H1 (cell line): ENCODE measurements around the gene DYNLT3. TPM values are rescaled to one million over a fixed set of nuclear protein-coding genes. Genes with fewer than 3 reads are reported as not detected.

Experiments used
- CTCF ChIA-PET: fragments of 300-600 bp; sonication (Branson Sonifier 250); formaldehyde crosslinking; loops from one replicate; lab custom pipeline; 2021; ENCODE audit not compliant: partially characterized antibody; lab: Charles Lee
- POLR2A ChIA-PET: fragments of 300-600 bp; sonication (Branson Sonifier 250); formaldehyde crosslinking; loops from one replicate; lab custom pipeline; 2021; ENCODE audit warnings: inconsistent platforms; ENCODE audit not compliant: partially characterized antibody; lab: Charles Lee
- DNase-seq, 2 experiments: peaks; one replicate each; pipeline versions ENCODE4 v3.0.0 to v3.0.0-alpha.2; 2010 to 2022; ENCODE audit warnings: low spot score in 2 of 2, low read depth in 1 of 2, mixed read lengths in 1 of 2
- FAIRE-seq: peaks from 2 replicates; lab custom pipeline; 2011; peaks lifted over from hg19 to GRCh38; lab: Jason Lieb, UNC
- H2AFZ ChIP-seq: 2 replicates; pipeline ENCODE4 v1.8.1; 2012; ENCODE audit warnings: low read length, inconsistent platforms
- H2AK5ac ChIP-seq: 2 replicates; pipeline ENCODE4 v1.6.1; 2013; ENCODE audit warnings: low read depth, low read length
- H2BK120ac ChIP-seq: replicated peaks from 2 replicates; pipeline ENCODE3; 2013; ENCODE audit warnings: low read depth, low read length, inconsistent platforms
- H2BK12ac ChIP-seq: 2 replicates; pipeline ENCODE4 v1.6.1; 2013; ENCODE audit warnings: low read depth, low read length
- H2BK15ac ChIP-seq: 2 replicates; pipeline ENCODE4 v1.6.1; 2013; ENCODE audit warnings: low read length
- H2BK20ac ChIP-seq: 2 replicates; pipeline ENCODE4 v1.6.1; 2013; ENCODE audit warnings: low read length
- H2BK5ac ChIP-seq: 2 replicates; pipeline ENCODE4 v1.6.1; 2013; ENCODE audit warnings: low read depth, low read length
- H3K14ac ChIP-seq: 2 replicates; pipeline ENCODE4 v1.6.1; 2013; ENCODE audit warnings: inconsistent platforms; ENCODE audit not compliant: insufficient read length
- H3K18ac ChIP-seq: 2 replicates; pipeline ENCODE4 v1.6.1; 2013; ENCODE audit warnings: low read length; ENCODE audit errors: extremely low read depth
- H3K23ac ChIP-seq: 2 replicates; pipeline ENCODE4 v1.6.1; 2013; ENCODE audit warnings: inconsistent platforms; ENCODE audit not compliant: insufficient read length
- H3K23me2 ChIP-seq: 2 replicates; pipeline ENCODE4 v1.6.1; 2013; ENCODE audit warnings: low read depth, low read length
- H3K27ac ChIP-seq: 2 replicates; pipeline ENCODE4 v1.6.1; 2011; ENCODE audit warnings: low read depth, low read length, inconsistent platforms
- H3K27me3 ChIP-seq, 4 experiments: replicated peaks in 1 of 4; 1 replicate in 1 of 4; 2 replicates in 3 of 4; pipeline versions ENCODE4 v1.6.1 to v1.8.1; 2011 to 2013; ENCODE audit warnings: low read length in 3 of 4, mild to moderate bottlenecking in 3 of 4, inconsistent platforms in 2 of 4, mixed read lengths in 2 of 4, moderate library complexity in 1 of 4; ENCODE audit not compliant: control insufficient read depth in 3 of 4, insufficient read depth in 3 of 4; ENCODE audit errors: extremely low read depth in 1 of 4
- H3K36me3 ChIP-seq, 4 experiments: 2 replicates each; pipeline versions ENCODE4 v1.6.1 to v1.8.1; 2011 to 2013; ENCODE audit warnings: mild to moderate bottlenecking in 4 of 4, low read length in 3 of 4, moderate library complexity in 2 of 4, control low read depth in 1 of 4, inconsistent platforms in 1 of 4; ENCODE audit not compliant: insufficient read depth in 4 of 4, control insufficient read depth in 2 of 4
- H3K4ac ChIP-seq: replicated peaks from 2 replicates; pipeline ENCODE3; 2013; ENCODE audit warnings: low read length, low read depth, mixed read lengths, inconsistent platforms; ENCODE audit not compliant: insufficient read length
- H3K4me1 ChIP-seq, 4 experiments: replicated peaks in 1 of 4; 1 replicate in 1 of 4; 2 replicates in 3 of 4; pipeline versions ENCODE4 v1.6.1 to v1.8.1; 2011 to 2013; ENCODE audit warnings: low read length in 3 of 4, inconsistent platforms in 2 of 4, mixed read lengths in 1 of 4; ENCODE audit not compliant: insufficient read depth in 4 of 4, control insufficient read depth in 3 of 4
- H3K4me2 ChIP-seq, 2 experiments: 2 replicates each; pipeline versions ENCODE4 v1.6.1 to v1.8.1; 2011 to 2013; ENCODE audit warnings: low read depth in 2 of 2, low read length in 2 of 2, control low read depth in 1 of 2, inconsistent platforms in 1 of 2, mild to moderate bottlenecking in 1 of 2; ENCODE audit not compliant: insufficient read depth in 1 of 2
- H3K4me3 ChIP-seq, 4 experiments: fragments of 200-600, 300-600 bp in 1 of 4; sonication (generic), shearing (Covaris generic), sonication (Bioruptor Twin) in 1 of 4; 2 replicates each; pipeline versions ENCODE4 v1.5.1 to v1.8.1; 2011 to 2016; ENCODE audit warnings: low read length in 4 of 4, low read depth in 3 of 4, control low read depth in 2 of 4, inconsistent platforms in 2 of 4, mild to moderate bottlenecking in 2 of 4, mixed read lengths in 1 of 4, moderate library complexity in 1 of 4; ENCODE audit not compliant: insufficient read depth in 2 of 4; ENCODE audit errors: extremely low read depth in 1 of 4
- H3K56ac ChIP-seq: replicated peaks from 2 replicates; pipeline ENCODE3; 2013; ENCODE audit warnings: low read depth, mild to moderate bottlenecking, mixed read lengths, low read length, inconsistent platforms; ENCODE audit not compliant: insufficient read length
- H3K79me1 ChIP-seq: 2 replicates; pipeline ENCODE4 v1.6.1; 2013; ENCODE audit warnings: low read depth, low read length, control low read depth
- H3K79me2 ChIP-seq, 2 experiments: 2 replicates each; pipeline versions ENCODE4 v1.6.1 to v1.8.1; 2012 to 2013; ENCODE audit warnings: low read length in 2 of 2, mild to moderate bottlenecking in 2 of 2, inconsistent platforms in 1 of 2; ENCODE audit not compliant: insufficient read depth in 2 of 2, control insufficient read depth in 1 of 2
- H3K9ac ChIP-seq, 4 experiments: replicated peaks in 1 of 4; 1 replicate in 1 of 4; 2 replicates in 3 of 4; pipeline versions ENCODE4 v1.6.1 to v1.8.1; 2011 to 2013; ENCODE audit warnings: low read depth in 3 of 4, low read length in 3 of 4, control low read depth in 2 of 4, mild to moderate bottlenecking in 2 of 4, moderate library complexity in 2 of 4, inconsistent platforms in 1 of 4; ENCODE audit errors: extremely low read depth in 1 of 4
- H3K9me3 ChIP-seq, 2 experiments: 2 replicates each; pipeline versions ENCODE4 v1.6.1 to v1.8.1; 2012 to 2013; ENCODE audit warnings: mild to moderate bottlenecking in 2 of 2, moderate library complexity in 2 of 2, control low read depth in 1 of 2, inconsistent platforms in 1 of 2, low read depth in 1 of 2, low read length in 1 of 2, mixed read lengths in 1 of 2; ENCODE audit not compliant: insufficient read depth in 2 of 2
- H4K20me1 ChIP-seq, 2 experiments: replicated peaks in 1 of 2; 2 replicates each; pipeline versions ENCODE3 to v1.8.1; 2011 to 2013; ENCODE audit warnings: inconsistent platforms in 2 of 2, low read length in 2 of 2, mild to moderate bottlenecking in 1 of 2; ENCODE audit not compliant: insufficient read depth in 2 of 2, control insufficient read depth in 1 of 2
- H4K5ac ChIP-seq: 2 replicates; pipeline ENCODE4 v1.6.1; 2013; ENCODE audit warnings: low read length, low read depth, mixed read lengths, inconsistent platforms; ENCODE audit not compliant: insufficient read length
- H4K8ac ChIP-seq: 2 replicates; pipeline ENCODE4 v1.8.0; 2013; ENCODE audit warnings: mild to moderate bottlenecking, moderate library complexity, low read length, inconsistent platforms; ENCODE audit not compliant: insufficient read depth; ENCODE audit errors: extremely low read depth
- H4K91ac ChIP-seq: replicated peaks from 2 replicates; pipeline ENCODE3; 2013; ENCODE audit warnings: low read length, mixed read lengths, inconsistent platforms; ENCODE audit not compliant: insufficient read length
- ATF2 ChIP-seq: IDR thresholded peaks from 2 replicates; pipeline ENCODE4 v1.6.1; 2012; ENCODE audit warnings: low read length, inconsistent platforms
- CBX5 ChIP-seq: fragments of 300-800, 300-1000 bp; sonication (generic); IDR thresholded peaks from 2 replicates; pipeline ENCODE4 v1.7.1; 2016; ENCODE audit warnings: antibody characterized with exemption, low read length, low read depth
- CHD2 ChIP-seq: IDR thresholded peaks from 2 replicates; pipeline ENCODE4 v1.6.1; 2012; ENCODE audit warnings: low read length, improper control_type of control experiment
- EGR1 ChIP-seq: IDR thresholded peaks from 2 replicates; pipeline ENCODE4 v1.6.1; 2011; ENCODE audit warnings: low read depth, low read length, borderline replicate concordance
- GABPA ChIP-seq: IDR thresholded peaks from 2 replicates; pipeline ENCODE4 v1.6.1; 2011; ENCODE audit warnings: mild to moderate bottlenecking, low read length, moderate library complexity, borderline replicate concordance; ENCODE audit not compliant: insufficient read depth
- HDAC2 ChIP-seq, 2 experiments: fragments of 300-600 bp in 1 of 2; sonication (generic) in 1 of 2; IDR thresholded peaks; 2 replicates each; pipeline ENCODE4 v1.6.1; 2011 to 2012; ENCODE audit warnings: low read depth in 2 of 2, low read length in 2 of 2, mild to moderate bottlenecking in 2 of 2, moderate library complexity in 2 of 2, borderline replicate concordance in 1 of 2, inconsistent platforms in 1 of 2
- KDM5A ChIP-seq: fragments of 200-600 bp; IDR thresholded peaks from 2 replicates; pipeline ENCODE4 v1.7.1; 2012; ENCODE audit warnings: mild to moderate bottlenecking, low read length, inconsistent platforms, mixed read lengths
- POLR2A ChIP-seq, 2 experiments: IDR thresholded peaks; 1 replicate in 1 of 2; 2 replicates in 1 of 2; pipeline ENCODE4 v1.6.1; 2011; ENCODE audit warnings: low read depth in 2 of 2, low read length in 2 of 2, mild to moderate bottlenecking in 2 of 2; ENCODE audit errors: control extremely low read depth in 1 of 2
- POLR2AphosphoS5 ChIP-seq: IDR thresholded peaks from 2 replicates; pipeline ENCODE4 v1.6.1; 2011; ENCODE audit warnings: low read depth, low read length
- RBBP5 ChIP-seq: IDR thresholded peaks from 2 replicates; pipeline ENCODE4 v1.7.1; 2012; ENCODE audit warnings: low read depth, mild to moderate bottlenecking, inconsistent platforms, low read length, moderate library complexity, borderline replicate concordance
- SP1 ChIP-seq: IDR thresholded peaks from 2 replicates; pipeline ENCODE4 v1.6.1; 2011; ENCODE audit warnings: low read depth, low read length
- SRF ChIP-seq: IDR thresholded peaks from 2 replicates; pipeline ENCODE4 v1.6.1; 2011; ENCODE audit warnings: mild to moderate bottlenecking, low read depth, low read length, moderate library complexity
- YY1 ChIP-seq: IDR thresholded peaks from 2 replicates; pipeline ENCODE4 v1.6.1; 2011; ENCODE audit warnings: low read depth, mild to moderate bottlenecking, low read length
- ZNF274 ChIP-seq: IDR thresholded peaks from 2 replicates; pipeline ENCODE4 v1.7.0; 2012; ENCODE audit warnings: low read length, borderline replicate concordance; ENCODE audit errors: extremely low read depth
- WGBS, 2 experiments: shearing (Covaris generic) in 1 of 2; methylation state at CpG; one replicate each; pipeline versions ENCODE4 v1.1.6 to v1.1.7; 2013 to 2015; ENCODE audit warnings: low lambda C conversion rate in 2 of 2, mixed read lengths in 2 of 2, inconsistent platforms in 1 of 2, low coverage in 1 of 2, missing lambda C conversion rate in 1 of 2; ENCODE audit not compliant: insufficient replicate concordance in 2 of 2, insufficient coverage in 1 of 2, insufficient read length in 1 of 2; ENCODE audit errors: extremely low coverage in 1 of 2, missing lambda C conversion rate in 1 of 2; 5-methylcytosine and 5-hydroxymethylcytosine counted together
- polyA plus RNA-seq, 7 experiments: library from polyadenylated mRNA; depleted of rRNA in 3 of 7; stranded (reverse) in 5 of 7; unstranded in 2 of 7; fragments of >200 nt in 5 of 7; fragments of 200-250 nt in 2 of 7; gene quantifications; 1 replicate in 5 of 7; 2 replicates in 1 of 7; 4 replicates in 1 of 7; pipeline versions ENCODE4 v1.2.1 to v1.2.3, GENCODE V29; 2011 to 2013; ENCODE audit warnings: missing spikeins in 2 of 7, mixed read lengths in 2 of 7
- total RNA-seq: library from RNA; stranded (reverse); fragmentation: NEBNext Ultra II Directional; extraction: Animal tissue kit (Norgen Biotek cat#: 25700); gene quantifications from 2 replicates; pipeline ENCODE4 v1.2.1, GENCODE V29; 2021

The DYNLT3 gene
- total and polyA plus RNA-seq, 2 of the 8 experiments (the other 6 are each of a cell fraction or from before 2014, with no cell fraction given) = 2.3 to 3.5 TPM

GRCh38 chrX:37812110-37812509 lies 35.3 kb downstream of the DYNLT3 start:
- no peak overlapping the region for H4K5ac ChIP-seq
- no peaks in the 10 kb centered on the region for H3K27me3 ChIP-seq
- H3K56ac ChIP-seq = no peak overlapping the region
- no peak overlapping the region for H3K18ac ChIP-seq
- H3K36me3 ChIP-seq = no peaks in the 10 kb centered on the region
- H3K4ac ChIP-seq = no peak overlapping the region
- no peak overlapping the region for H2AFZ ChIP-seq
- H3K4me1 ChIP-seq = no peaks in the 10 kb centered on the region
- H4K8ac ChIP-seq = no peak overlapping the region
- 100% methylated on average over 1 of the region's 1 CpG; no CpG with 5 or more reads in 1 of the 2 experiments for WGBS, 2 experiments
- H3K23ac ChIP-seq = no peak overlapping the region
- no peak overlapping the region for H3K4me3 ChIP-seq
- H3K14ac ChIP-seq = no peak overlapping the region
- no peak overlapping the region for H2BK12ac ChIP-seq
- ChIA-PET CTCF (interaction anchor here (1.7 kb wide), 1 partner anchor 13 kb away, joined by 5 read pairs; no protein-coding TSS in a partner anchor), POLR2A (no interaction called here)
- H3K4me2 ChIP-seq = no peak overlapping the region
- H3K9me3 ChIP-seq = no peaks in the 10 kb centered on the region
- no peaks in the 10 kb centered on the region for H4K20me1 ChIP-seq
- no peak overlapping the region for H2BK5ac ChIP-seq
- DNase-seq = no peak
- H2BK20ac ChIP-seq = no peak overlapping the region
- H2AK5ac ChIP-seq = no peak overlapping the region
- no peaks in the 10 kb centered on the region for H3K79me2 ChIP-seq
- FAIRE-seq = no peak
- H3K27ac ChIP-seq = no peak overlapping the region
- H4K91ac ChIP-seq = no peak overlapping the region
- H3K79me1 ChIP-seq = no peaks in the 10 kb centered on the region
- H3K9ac ChIP-seq = no peak overlapping the region
- H2BK15ac ChIP-seq = no peak overlapping the region
- H2BK120ac ChIP-seq = no peak overlapping the region
- no peaks in the 10 kb centered on the region for H3K23me2 ChIP-seq
- TF ChIP-seq POLR2AphosphoS5 = no peak
- TF ChIP-seq GABPA = no peak
- no peak for TF ChIP-seq CBX5
- TF ChIP-seq RBBP5 = no peak
- TF ChIP-seq SRF = no peak
- TF ChIP-seq ATF2 = no peak
- TF ChIP-seq EGR1 = no peak
- TF ChIP-seq YY1 = no peak
- no peak for TF ChIP-seq SP1
- no peak for TF ChIP-seq KDM5A
- TF ChIP-seq ZNF274 = no peak
- TF ChIP-seq CHD2 = no peak
- no peak for TF ChIP-seq POLR2A (IDR thresholded peaks at IDR 0.05; ENCODE audit: control extremely low read depth in 1 of 2, low read depth in 2 of 2, low read length in 2 of 2)
- TF ChIP-seq HDAC2 (IDR thresholded peaks at IDR 0.05; ENCODE audit: borderline replicate concordance in 1 of 2, low read depth in 2 of 2, low read length in 2 of 2) = no peak
